Activated T-cell treated with anti-CD3 and anti-CD28 coated beads, Interleukin-2, amount 50 U/mL, for 72 hours (primary cell): Measurements from ENCODE around the gene NOXA1. TPM values are rescaled to one million over a fixed set of nuclear protein-coding genes. Genes with fewer than 3 reads are reported as not detected.

Experiments
- ATAC-seq, 2 donors: fragments of 150-1000 bp; cut with Tn5 transposase; replicated peaks in 1 of 2; 2 replicates each; pipeline ENCODE4 v1.10.0; 2021; ENCODE audit warnings: moderate library complexity in 2 of 2, mild to moderate bottlenecking in 1 of 2
- DNase-seq, 2 donors: peaks; one replicate each; pipeline ENCODE4 v3.0.0; 2021 to 2022; ENCODE audit warnings: mixed read lengths in 1 of 2
- H3K27ac Mint-ChIP-seq: one replicate; pipeline ENCODE4 v1.8.0; 2022; ENCODE audit warnings: mild to moderate bottlenecking, moderate library complexity, mixed read lengths
- H3K27me3 Mint-ChIP-seq: one replicate; pipeline ENCODE4 v1.8.0; 2022; ENCODE audit warnings: low read depth, mixed read lengths
- H3K36me3 Mint-ChIP-seq, 2 donors: one replicate each; pipeline ENCODE4 v1.8.0; 2022; ENCODE audit warnings: mixed read lengths in 2 of 2, mild to moderate bottlenecking in 1 of 2; ENCODE audit not compliant: insufficient read depth in 2 of 2
- H3K4me1 Mint-ChIP-seq: one replicate; pipeline ENCODE4 v1.8.0; 2022; ENCODE audit warnings: low read depth, mixed read lengths
- H3K4me3 Mint-ChIP-seq, 2 donors: one replicate each; pipeline ENCODE4 v1.8.0; 2022; ENCODE audit warnings: mild to moderate bottlenecking in 2 of 2, mixed read lengths in 2 of 2, moderate library complexity in 2 of 2
- H3K9me3 Mint-ChIP-seq, 2 donors: one replicate each; pipeline ENCODE4 v1.8.0; 2022; ENCODE audit warnings: mixed read lengths in 2 of 2
- total RNA-seq, 2 donors: library from RNA; stranded (reverse); gene quantifications; one replicate each; pipeline ENCODE4 v1.2.3, GENCODE V29; 2022

Gene NOXA1
- total RNA-seq, 2 donors from 2014 or later = 1.4 to 1.8 TPM

GRCh38 chr9:137438591-137439157, 15.5 kb downstream of the NOXA1 start:
- DNase-seq = no peak
- no peak overlapping the region for H3K27ac Mint-ChIP-seq
- ATAC-seq = no peak
- peaks cover 5% of the 10 kb centered on the region for H3K4me1 Mint-ChIP-seq
- H3K9me3 Mint-ChIP-seq = no peaks in the 10 kb centered on the region
- H3K36me3 Mint-ChIP-seq = peaks cover 0 to 2% of the 10 kb centered on the region in 2 donors
- peaks cover 12% of the 10 kb centered on the region for H3K27me3 Mint-ChIP-seq
- no peak overlapping the region for H3K4me3 Mint-ChIP-seq

DNA sequence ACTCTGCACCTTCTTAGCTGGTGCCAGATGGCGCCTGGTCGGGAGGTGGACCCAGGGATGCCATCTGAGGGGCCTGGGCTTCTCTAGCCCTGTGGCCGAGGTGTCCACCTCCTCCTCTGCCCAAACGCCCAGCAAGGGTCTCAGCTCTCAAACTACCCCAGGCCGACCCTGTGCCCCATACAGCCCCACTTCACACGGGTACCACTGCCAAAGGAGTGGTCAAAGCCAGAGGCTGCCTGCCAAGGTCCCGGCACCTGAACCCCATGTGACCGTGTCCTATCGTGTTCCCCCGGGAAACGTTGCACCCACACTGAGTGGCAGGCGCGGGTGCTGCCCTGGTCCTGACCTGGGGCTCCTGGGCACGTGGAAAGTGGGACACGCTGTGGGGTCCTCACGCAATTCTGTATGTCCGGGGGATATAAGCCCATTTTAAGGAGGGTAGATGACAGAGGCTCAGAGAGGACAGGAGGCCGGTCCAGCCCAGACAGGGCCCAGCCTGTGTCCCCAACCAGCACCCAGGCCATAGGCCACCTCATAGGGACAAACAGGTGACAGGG, 16.0 kb downstream of the NOXA1 start:
- Mint-ChIP-seq H3K9me3 (no peaks in the 10 kb centered on the region), H3K27ac (peak overlapping the region; percentile 13), H3K36me3 (peaks cover 0 to 2% of the 10 kb centered on the region in 2 donors), H3K4me1 (peaks cover 5% of the 10 kb centered on the region), H3K27me3 (peaks cover 14% of the 10 kb centered on the region), H3K4me3 (peak overlapping the region in 1 of 2 donors; percentile 6)
- ATAC-seq (no peak), DNase-seq (no peak)

- Mint-ChIP-seq H3K27me3 (peaks cover 14% of the 10 kb centered on the region), H3K4me3 (peak within 1 kb of the TSS; percentile 63 to 75), H3K36me3 (peaks cover 0 to 2% of the 10 kb centered on the region in 2 donors), H3K9me3 (no peaks in the 10 kb centered on the region), H3K27ac (no peak within 1 kb of the TSS), H3K4me1 (peaks cover 18% of the 10 kb centered on the region)
- peak; percentile 36 to 41 for ATAC-seq
- DNase-seq = no peak
Observed at GRCh38 chr9:137441289-137441934, 18.2 kb downstream of the NOXA1 start, which contains the start of gene ENTPD8. Gene ENTPD8, minus strand, starts transcription at chr9:137441357. Its CDS starts 3,072 bp downstream, at chr9:137438285.

- Mint-ChIP-seq H3K9me3 (no peaks in the 10 kb centered on the region), H3K4me1 (peaks cover 18% of the 10 kb centered on the region), H3K36me3 (peaks cover 0 to 2% of the 10 kb centered on the region in 2 donors), H3K4me3 (peak overlapping the region; percentile 63 to 75), H3K27ac (no peak overlapping the region), H3K27me3 (peaks cover 14% of the 10 kb centered on the region)
- ATAC-seq (no peak), DNase-seq (no peak)
Observed at GRCh38 chr9:137441935-137442321, 18.7 kb downstream of the NOXA1 start.

DNA sequence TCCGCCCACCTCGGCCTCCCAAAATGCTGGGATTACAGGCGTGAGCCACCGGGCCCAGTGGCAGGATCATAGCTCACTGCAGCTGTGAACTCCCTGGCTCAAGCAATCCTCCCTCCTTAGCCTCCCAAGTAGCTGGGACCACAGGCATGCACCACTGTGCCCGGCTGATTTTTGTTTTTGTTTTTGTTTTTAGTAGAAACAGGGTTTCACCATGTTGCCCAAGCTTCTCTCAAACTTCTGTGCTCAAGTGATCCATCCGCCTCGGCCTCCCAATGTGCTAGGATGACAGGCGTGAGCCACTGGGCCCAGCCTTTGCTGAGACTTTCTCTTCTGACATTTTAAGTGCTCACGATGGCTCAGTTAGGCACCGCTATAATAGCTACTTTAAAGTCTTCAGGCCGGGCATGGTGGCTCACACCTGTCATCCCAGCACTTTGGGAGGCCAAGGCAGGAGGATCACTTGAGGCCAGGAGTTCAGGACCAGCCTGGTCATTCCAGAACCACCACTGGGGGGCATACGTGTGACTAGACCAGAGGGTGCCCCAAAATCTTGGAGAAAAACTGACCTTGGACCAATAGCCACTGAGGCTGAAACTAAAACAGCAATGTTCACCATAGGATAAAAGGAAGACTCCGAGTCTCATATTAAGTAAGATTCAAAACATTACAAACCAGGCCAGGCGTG, 21.1 kb downstream of the NOXA1 start:
- Mint-ChIP-seq H3K4me1 (peaks cover 18% of the 10 kb centered on the region), H3K9me3 (no peaks in the 10 kb centered on the region), H3K27ac (no peak overlapping the region), H3K4me3 (no peak overlapping the region), H3K36me3 (peaks cover 0 to 2% of the 10 kb centered on the region in 2 donors), H3K27me3 (peaks cover 14% of the 10 kb centered on the region)
- no peak for ATAC-seq
- no peak for DNase-seq

DNA sequence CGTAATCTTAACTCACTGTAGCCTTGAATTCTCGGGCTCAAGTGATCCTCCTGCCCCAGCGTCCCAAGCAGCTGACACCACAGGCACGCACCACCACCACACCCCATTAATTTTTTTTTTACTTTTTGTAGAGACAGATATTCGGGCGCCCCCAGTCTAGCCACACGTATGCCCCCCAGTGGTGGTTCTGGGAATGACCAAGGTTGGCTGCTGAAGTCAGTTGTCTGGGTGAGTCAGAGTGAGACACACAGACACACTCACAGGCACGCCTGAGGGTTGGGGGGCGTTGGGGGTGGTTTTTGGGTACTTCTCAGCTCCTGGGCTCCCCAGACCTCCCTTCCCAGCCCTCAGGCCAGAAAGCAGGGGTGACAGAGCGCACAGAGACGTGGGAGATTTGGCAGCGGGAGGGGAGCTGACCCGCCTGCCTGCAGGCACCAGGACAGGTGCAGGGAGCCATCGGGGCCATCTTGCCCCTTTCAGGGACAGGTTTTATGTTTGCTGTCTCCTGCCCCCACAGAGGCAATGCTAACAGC, 22.1 kb downstream of the NOXA1 start:
- Mint-ChIP-seq H3K9me3 (no peaks in the 10 kb centered on the region), H3K27me3 (peaks cover 14% of the 10 kb centered on the region), H3K27ac (no peak overlapping the region), H3K4me3 (peak overlapping the region; percentile 22 to 66), H3K36me3 (peaks cover 2 to 3% of the 10 kb centered on the region in 2 donors), H3K4me1 (peaks cover 22% of the 10 kb centered on the region)
- DNase-seq (peak; percentile 86), ATAC-seq (peak; percentile 83 to 87)

DNA sequence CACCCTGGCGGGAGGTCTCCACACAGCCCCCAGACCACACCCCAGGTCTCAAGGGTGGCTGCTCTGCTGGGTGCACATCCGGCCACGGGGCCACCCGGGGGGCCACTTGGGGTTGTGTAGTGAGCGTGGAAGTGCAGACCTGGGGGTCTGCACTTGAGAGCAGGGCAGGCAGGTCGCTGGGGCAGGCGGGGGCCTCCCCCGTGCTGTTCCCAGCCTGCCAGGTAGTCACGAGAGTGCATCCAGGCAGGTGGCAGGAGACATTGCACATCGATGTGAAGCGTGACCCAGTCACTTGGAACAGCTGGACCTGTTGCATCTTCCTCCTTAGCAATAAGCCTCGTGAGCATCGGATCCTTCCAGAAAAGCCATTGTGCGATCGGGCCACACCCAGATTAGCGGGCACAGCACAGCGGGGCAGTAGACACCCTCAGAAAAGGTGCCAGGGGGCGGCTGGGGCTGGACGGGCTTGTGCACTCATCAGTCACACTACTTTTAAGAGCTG, 22.8 kb downstream of the NOXA1 start:
- ATAC-seq (peak in 1 of 2 donors; percentile 2), DNase-seq (no peak)
- H3K27me3 Mint-ChIP-seq = peaks cover 14% of the 10 kb centered on the region
- peaks cover 26% of the 10 kb centered on the region for H3K4me1 Mint-ChIP-seq
- H3K27ac Mint-ChIP-seq = no peak overlapping the region
- H3K36me3 Mint-ChIP-seq = peaks cover 2 to 3% of the 10 kb centered on the region in 2 donors
- no peaks in the 10 kb centered on the region for H3K9me3 Mint-ChIP-seq
- no peak overlapping the region for H3K4me3 Mint-ChIP-seq

GRCh38 chr9:137446851-137447471, 23.8 kb downstream of the NOXA1 start:
- Mint-ChIP-seq H3K36me3 (peaks cover under 1 to 3% of the 10 kb centered on the region in 2 donors), H3K4me3 (no peak overlapping the region), H3K27ac (no peak overlapping the region), H3K9me3 (no peaks in the 10 kb centered on the region), H3K27me3 (peaks cover 10% of the 10 kb centered on the region), H3K4me1 (peaks cover 27% of the 10 kb centered on the region)
- DNase-seq = no peak
- no peak for ATAC-seq

DNA sequence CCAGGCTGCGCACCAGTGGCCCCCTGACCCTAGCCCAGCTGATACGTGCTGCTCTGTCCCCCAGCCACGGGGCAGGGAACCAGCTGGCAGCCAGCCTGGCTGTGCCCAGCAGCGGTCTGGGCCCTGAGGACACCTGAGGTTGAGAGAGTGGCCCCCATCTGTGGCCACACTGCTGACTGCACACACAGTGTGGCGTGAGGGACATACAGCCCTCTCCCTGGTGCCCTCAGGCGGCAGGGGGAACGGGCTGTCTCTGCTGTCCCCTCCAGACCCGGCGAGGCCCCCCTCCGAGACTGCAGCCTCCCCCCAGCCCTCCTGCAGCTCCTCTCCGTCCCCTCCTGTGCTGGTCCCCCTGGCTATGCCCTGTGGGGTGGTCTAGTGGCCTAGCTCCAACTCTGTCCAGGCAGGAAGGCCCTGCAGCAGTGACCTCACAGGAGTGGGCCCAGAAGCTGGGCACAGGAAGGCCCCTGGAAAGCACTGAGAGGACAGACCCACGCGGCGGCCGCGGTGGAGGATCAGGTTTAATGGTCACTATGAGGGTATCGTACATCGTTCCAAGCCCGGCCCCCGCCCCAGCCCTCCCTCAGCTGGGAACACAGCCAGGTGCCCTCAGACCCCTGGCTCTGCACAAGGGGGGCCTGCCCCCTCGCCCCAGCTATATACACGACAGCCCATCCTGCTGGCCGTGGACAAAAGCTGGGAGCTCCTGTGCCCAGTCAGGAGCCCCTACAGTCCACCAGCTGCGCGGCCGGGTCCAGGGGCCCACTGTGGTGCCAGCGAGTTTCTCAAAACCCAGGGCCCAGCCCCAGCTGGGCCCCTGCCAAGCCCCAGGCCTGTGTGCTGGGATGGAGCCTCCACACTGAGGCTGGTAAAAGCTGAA, 24.8 kb downstream of the NOXA1 start:
- DNase-seq (no peak), ATAC-seq (no peak)
- Mint-ChIP-seq H3K27me3 (peaks cover 7% of the 10 kb centered on the region), H3K27ac (no peak overlapping the region), H3K36me3 (peaks cover 0 to 5% of the 10 kb centered on the region in 2 donors), H3K9me3 (no peaks in the 10 kb centered on the region), H3K4me1 (peaks cover 30% of the 10 kb centered on the region), H3K4me3 (no peak overlapping the region)

DNA sequence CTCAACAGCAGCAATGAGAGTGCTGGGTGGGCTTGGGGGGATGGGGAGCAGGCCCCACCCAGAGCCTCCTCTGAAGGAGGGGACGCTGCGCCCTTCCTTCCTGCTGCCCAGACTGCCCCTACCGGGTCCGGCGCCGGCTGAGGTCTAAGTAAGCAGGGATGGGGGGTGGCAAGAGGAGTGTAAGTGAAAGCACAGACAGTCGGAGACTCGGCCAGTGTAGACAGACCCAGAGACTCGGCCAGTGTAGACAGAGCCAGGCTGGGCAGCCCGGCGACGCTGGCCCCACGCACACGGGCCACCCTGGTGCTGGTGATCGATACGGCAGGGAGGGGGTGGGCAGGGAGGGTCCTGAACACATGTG, 25.4 kb downstream of the NOXA1 start:
- no peak for ATAC-seq
- Mint-ChIP-seq H3K27ac (no peak overlapping the region), H3K4me3 (no peak overlapping the region), H3K36me3 (peaks cover 0 to 5% of the 10 kb centered on the region in 2 donors), H3K4me1 (peaks cover 30% of the 10 kb centered on the region), H3K9me3 (no peaks in the 10 kb centered on the region), H3K27me3 (peaks cover 3% of the 10 kb centered on the region)
- no peak for DNase-seq

- no peak for DNase-seq
- no peak overlapping the region for H3K27ac Mint-ChIP-seq
Observed at GRCh38 chr9:137449081-137449844, 26.1 kb downstream of the NOXA1 start.

More at GRCh38 chr9:137449081-137449844, 26.1 kb downstream of the NOXA1 start:
- no peak for ATAC-seq
- Mint-ChIP-seq H3K4me3 (no peak overlapping the region), H3K9me3 (no peaks in the 10 kb centered on the region), H3K36me3 (peaks cover 0 to 5% of the 10 kb centered on the region in 2 donors), H3K4me1 (peaks cover 31% of the 10 kb centered on the region), H3K27me3 (no peaks in the 10 kb centered on the region)
